K562 (cell line): ENCODE data around the gene SLC38A2. TPM values are rescaled to one million over a fixed set of nuclear protein-coding genes. Genes with fewer than 3 reads are reported as not detected.

Source experiments
- CREB1 ChIP-seq, 2 experiments: sonication (generic) in 1 of 2; formaldehyde crosslinking in 1 of 2; IDR thresholded peaks; 2 replicates each; pipeline versions ENCODE4 v1.6.1 to v1.8.0; 2012 to 2022; ENCODE audit warnings: inconsistent platforms in 1 of 2, mild to moderate bottlenecking in 1 of 2, missing genetic modification reagents in 1 of 2, moderate library complexity in 1 of 2
- FOXJ3 ChIP-seq: sonication (generic); formaldehyde crosslinking; IDR thresholded peaks from 2 replicates; pipeline ENCODE4 v1.4.0; 2020; ENCODE audit warnings: mild to moderate bottlenecking, missing genetic modification reagents
- JUND ChIP-seq, 2 experiments: IDR thresholded peaks; 2 replicates in 1 of 2; 3 replicates in 1 of 2; pipeline ENCODE4 v1.6.1; 2011; ENCODE audit warnings: borderline replicate concordance in 2 of 2, low read depth in 2 of 2, low read length in 2 of 2, improper control_type of control experiment in 1 of 2, missing biosample characterization in 1 of 2, missing genetic modification characterization in 1 of 2, missing genetic modification reagents in 1 of 2
- MCM7 ChIP-seq, 2 experiments: fragments of 450-650 bp; IDR thresholded peaks; 2 replicates each; pipeline ENCODE4 v1.6.1; 2016 to 2018
- PHB2 ChIP-seq: fragments of 450-650 bp; IDR thresholded peaks from 2 replicates; pipeline ENCODE4 v1.6.1; 2017; ENCODE audit warnings: low read depth
- PTRF ChIP-seq: fragments of 450-650 bp; IDR thresholded peaks from 2 replicates; pipeline ENCODE4 v1.6.1; 2016; ENCODE audit warnings: mild to moderate bottlenecking, missing genetic modification characterization, missing compliant biosample characterization
- RBFOX2 ChIP-seq: fragments of 200-400 bp; formaldehyde crosslinking; IDR thresholded peaks from 2 replicates; pipeline ENCODE4 v1.6.1; 2017; ENCODE audit warnings: low read depth, mild to moderate bottlenecking, low read length, moderate library complexity
- STAG1 ChIP-seq: sonication (generic); formaldehyde crosslinking; IDR thresholded peaks from 2 replicates; pipeline ENCODE4 v1.5.0; 2020; ENCODE audit warnings: missing genetic modification reagents, borderline replicate concordance
- TRIM24 ChIP-seq, 2 experiments: fragments of 450-650 bp; IDR thresholded peaks; 2 replicates each; pipeline ENCODE4 v1.6.1; 2016
- ZNF311 ChIP-seq: fragments of 250-450 bp; sonication (Bioruptor Pico); IDR thresholded peaks from 2 replicates; pipeline ENCODE4 v1.4.0; 2020; ENCODE audit warnings: mild to moderate bottlenecking, moderate library complexity
- ZNF785 ChIP-seq: fragments of 250-450 bp; sonication (Bioruptor Pico); IDR thresholded peaks from 2 replicates; pipeline ENCODE4 v1.4.0; 2020; ENCODE audit warnings: mild to moderate bottlenecking
- polyA plus RNA-seq, 8 experiments: library from polyadenylated mRNA; depleted of rRNA in 4 of 8; stranded (reverse) in 5 of 8; unstranded in 3 of 8; fragments of >200 nt; fragmentation: Nextera tagmentation in 2 of 8; fragmentation: Illumina TruSeq in 1 of 8; extraction: Ambion mirVana in 2 of 8; extraction: Trizol in 1 of 8; gene quantifications; 2 replicates each; pipeline versions ENCODE4 v1.2.1 to v1.2.3, GENCODE V29; 2011 to 2014; ENCODE audit warnings: inconsistent platforms in 1 of 8, missing spikeins in 1 of 8
- total RNA-seq, 7 experiments: library from RNA; depleted of rRNA in 6 of 7; stranded (reverse); fragments of >200 nt in 6 of 7; fragmentation: Illumina TruSeq in 2 of 7; extraction: Trizol in 2 of 7; gene quantifications; 2 replicates each; pipeline versions ENCODE4 v1.2.1 to v1.2.3, GENCODE V29; 2011 to 2021; ENCODE audit warnings: low replicate concordance in 1 of 7
- TF ChIP-seq, protein P1 (sequence below), 2 experiments: IDR thresholded peaks; 2 replicates each; pipeline ENCODE4 v1.6.1; 2011; ENCODE audit warnings: borderline replicate concordance in 1 of 2, control low read depth in 1 of 2, low read depth in 1 of 2, low read length in 1 of 2, mild to moderate bottlenecking in 1 of 2, mixed read lengths in 1 of 2, moderate library complexity in 1 of 2; ENCODE audit not compliant: insufficient read depth in 1 of 2, insufficient read length in 1 of 2, poor library complexity in 1 of 2, severe bottlenecking in 1 of 2; ENCODE audit errors: extremely low read depth in 1 of 2
- TF ChIP-seq, protein P2 (sequence below): fragments of 450-650 bp; formaldehyde crosslinking; IDR thresholded peaks from 2 replicates; pipeline ENCODE4 v1.4.0; 2020; ENCODE audit warnings: mild to moderate bottlenecking
- TF ChIP-seq, protein P3 (sequence below): fragments of 450-650 bp; IDR thresholded peaks from 2 replicates; pipeline ENCODE4 v1.6.1; 2016; ENCODE audit warnings: low read depth
- TF ChIP-seq, protein P4 (sequence below): fragments of 450-650 bp; formaldehyde crosslinking; IDR thresholded peaks from 2 replicates; pipeline ENCODE4 v1.4.0; 2020; ENCODE audit warnings: mild to moderate bottlenecking, moderate library complexity

The SLC38A2 gene
- total and polyA plus RNA-seq, 9 of the 15 experiments (the other 6 are each of a cell fraction or from before 2014, with no cell fraction given), result 98.7 to 292 (median 143) TPM

DNA sequence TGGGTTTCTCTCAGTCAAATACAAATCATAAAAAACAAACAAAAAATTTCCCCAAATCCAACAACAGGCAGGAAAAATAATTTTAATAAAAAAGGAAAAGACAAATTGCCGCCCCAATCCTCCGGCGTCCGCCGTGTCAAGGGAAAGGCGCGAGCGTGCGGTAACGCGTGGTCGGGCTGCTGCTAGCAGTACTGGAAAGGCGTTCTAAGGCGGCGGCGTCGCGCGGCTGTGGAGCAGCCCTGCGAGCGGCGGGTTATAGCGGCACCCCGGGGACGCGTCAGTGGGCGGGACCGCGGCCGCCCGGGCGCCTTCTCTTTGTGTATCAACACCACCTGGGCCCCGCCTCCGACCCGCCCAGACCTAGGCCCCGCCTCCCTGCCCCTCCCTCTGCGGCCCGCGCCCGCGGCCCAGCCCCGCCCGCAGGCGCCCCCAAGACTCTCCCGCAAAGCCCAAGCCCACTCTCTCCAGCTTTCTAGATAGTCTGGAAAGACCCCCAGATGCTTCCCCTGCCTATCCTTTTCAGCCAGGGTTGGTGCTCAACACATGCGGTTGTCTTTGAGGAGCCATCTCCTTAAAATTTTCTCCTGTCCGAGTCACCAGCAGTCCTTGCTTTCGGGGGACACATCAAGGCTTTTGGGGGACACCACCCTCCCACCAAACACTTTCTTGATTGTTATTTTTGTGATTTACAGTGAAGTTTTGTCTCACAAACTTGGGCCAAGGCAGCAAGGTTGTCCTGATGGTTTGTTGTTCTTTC is at the start of gene SLC38A2 (continued):
- TF ChIP-seq STAG1 (CRISPR knock-in tag) (no peak), RBFOX2 (peak; percentile 88), MCM7 (IDR thresholded peaks at IDR 0.05) (no peak), FOXJ3 (CRISPR knock-in tag) (peak; percentile 43; the same call in 1 of the 2 replicates), TRIM24 (IDR thresholded peaks at IDR 0.05) (no peak), PTRF (tag) (no peak), ZNF785 (no peak), CREB1 (IDR thresholded peaks at IDR 0.05) (peak; percentile 87), CREB1 (CRISPR knock-in tag; IDR thresholded peaks at IDR 0.05) (peak; percentile 65), JUND (IDR thresholded peaks at IDR 0.05; ENCODE audit: borderline replicate concordance, low read depth, low read length) (peak; percentile 44; the same call in 1 of the 2 replicates), JUND (tag; IDR thresholded peaks at IDR 0.05; ENCODE audit: borderline replicate concordance, low read depth, low read length) (no peak; the same call in 2 of the 3 replicates), PHB2 (no peak), ZNF311 (CRISPR knock-in tag) (no peak)
- TF ChIP-seq, protein P1, sequence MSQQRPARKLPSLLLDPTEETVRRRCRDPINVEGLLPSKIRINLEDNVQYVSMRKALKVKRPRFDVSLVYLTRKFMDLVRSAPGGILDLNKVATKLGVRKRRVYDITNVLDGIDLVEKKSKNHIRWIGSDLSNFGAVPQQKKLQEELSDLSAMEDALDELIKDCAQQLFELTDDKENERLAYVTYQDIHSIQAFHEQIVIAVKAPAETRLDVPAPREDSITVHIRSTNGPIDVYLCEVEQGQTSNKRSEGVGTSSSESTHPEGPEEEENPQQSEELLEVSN (IDR thresholded peaks at IDR 0.05; ENCODE audit: borderline replicate concordance in 1 of 2, extremely low read depth in 1 of 2, insufficient read depth in 1 of 2, insufficient read length in 1 of 2, low read depth in 1 of 2, low read length in 1 of 2, poor library complexity in 1 of 2, severe bottlenecking in 1 of 2), result peak; percentile 48 to 84
- TF ChIP-seq, protein P2, sequence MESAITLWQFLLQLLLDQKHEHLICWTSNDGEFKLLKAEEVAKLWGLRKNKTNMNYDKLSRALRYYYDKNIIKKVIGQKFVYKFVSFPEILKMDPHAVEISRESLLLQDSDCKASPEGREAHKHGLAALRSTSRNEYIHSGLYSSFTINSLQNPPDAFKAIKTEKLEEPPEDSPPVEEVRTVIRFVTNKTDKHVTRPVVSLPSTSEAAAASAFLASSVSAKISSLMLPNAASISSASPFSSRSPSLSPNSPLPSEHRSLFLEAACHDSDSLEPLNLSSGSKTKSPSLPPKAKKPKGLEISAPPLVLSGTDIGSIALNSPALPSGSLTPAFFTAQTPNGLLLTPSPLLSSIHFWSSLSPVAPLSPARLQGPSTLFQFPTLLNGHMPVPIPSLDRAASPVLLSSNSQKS (CRISPR knock-in tag), result no peak
- TF ChIP-seq, protein P3, sequence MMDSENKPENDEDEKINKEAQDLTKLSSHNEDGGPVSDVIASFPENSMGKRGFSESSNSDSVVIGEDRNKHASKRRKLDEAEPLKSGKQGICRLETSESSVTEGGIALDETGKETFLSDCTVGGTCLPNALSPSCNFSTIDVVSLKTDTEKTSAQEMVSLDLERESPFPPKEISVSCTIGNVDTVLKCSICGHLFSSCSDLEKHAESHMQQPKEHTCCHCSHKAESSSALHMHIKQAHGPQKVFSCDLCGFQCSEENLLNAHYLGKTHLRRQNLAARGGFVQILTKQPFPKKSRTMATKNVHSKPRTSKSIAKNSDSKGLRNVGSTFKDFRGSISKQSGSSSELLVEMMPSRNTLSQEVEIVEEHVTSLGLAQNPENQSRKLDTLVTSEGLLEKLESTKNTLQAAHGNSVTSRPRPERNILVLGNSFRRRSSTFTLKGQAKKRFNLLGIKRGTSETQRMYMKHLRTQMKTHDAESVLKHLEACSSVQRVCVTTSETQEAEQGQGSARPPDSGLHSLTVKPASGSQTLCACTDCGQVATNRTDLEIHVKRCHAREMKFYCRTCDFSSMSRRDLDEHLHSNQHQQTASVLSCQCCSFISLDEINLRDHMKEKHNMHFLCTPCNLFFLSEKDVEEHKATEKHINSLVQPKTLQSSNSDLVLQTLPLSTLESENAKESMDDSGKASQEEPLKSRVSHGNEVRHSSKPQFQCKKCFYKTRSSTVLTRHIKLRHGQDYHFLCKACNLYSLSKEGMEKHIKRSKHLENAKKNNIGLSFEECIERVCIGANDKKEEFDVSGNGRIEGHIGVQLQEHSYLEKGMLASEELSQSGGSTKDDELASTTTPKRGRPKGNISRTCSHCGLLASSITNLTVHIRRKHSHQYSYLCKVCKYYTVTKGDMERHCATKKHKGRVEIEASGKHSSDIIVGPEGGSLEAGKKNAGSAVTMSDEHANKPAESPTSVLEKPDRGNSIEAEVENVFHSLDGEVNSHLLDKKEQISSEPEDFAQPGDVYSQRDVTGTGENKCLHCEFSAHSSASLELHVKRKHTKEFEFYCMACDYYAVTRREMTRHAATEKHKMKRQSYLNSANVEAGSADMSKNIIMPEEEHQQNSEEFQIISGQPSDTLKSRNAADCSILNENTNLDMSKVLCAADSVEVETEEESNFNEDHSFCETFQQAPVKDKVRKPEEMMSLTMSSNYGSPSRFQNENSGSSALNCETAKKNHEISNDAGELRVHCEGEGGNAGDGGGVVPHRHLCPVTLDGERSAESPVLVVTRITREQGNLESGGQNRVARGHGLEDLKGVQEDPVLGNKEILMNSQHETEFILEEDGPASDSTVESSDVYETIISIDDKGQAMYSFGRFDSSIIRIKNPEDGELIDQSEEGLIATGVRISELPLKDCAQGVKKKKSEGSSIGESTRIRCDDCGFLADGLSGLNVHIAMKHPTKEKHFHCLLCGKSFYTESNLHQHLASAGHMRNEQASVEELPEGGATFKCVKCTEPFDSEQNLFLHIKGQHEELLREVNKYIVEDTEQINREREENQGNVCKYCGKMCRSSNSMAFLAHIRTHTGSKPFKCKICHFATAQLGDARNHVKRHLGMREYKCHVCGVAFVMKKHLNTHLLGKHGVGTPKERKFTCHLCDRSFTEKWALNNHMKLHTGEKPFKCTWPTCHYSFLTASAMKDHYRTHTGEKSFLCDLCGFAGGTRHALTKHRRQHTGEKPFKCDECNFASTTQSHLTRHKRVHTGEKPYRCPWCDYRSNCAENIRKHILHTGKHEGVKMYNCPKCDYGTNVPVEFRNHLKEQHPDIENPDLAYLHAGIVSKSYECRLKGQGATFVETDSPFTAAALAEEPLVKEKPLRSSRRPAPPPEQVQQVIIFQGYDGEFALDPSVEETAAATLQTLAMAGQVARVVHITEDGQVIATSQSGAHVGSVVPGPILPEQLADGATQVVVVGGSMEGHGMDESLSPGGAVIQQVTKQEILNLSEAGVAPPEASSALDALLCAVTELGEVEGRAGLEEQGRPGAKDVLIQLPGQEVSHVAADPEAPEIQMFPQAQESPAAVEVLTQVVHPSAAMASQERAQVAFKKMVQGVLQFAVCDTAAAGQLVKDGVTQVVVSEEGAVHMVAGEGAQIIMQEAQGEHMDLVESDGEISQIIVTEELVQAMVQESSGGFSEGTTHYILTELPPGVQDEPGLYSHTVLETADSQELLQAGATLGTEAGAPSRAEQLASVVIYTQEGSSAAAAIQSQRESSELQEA, result no peak
- TF ChIP-seq, protein P4, sequence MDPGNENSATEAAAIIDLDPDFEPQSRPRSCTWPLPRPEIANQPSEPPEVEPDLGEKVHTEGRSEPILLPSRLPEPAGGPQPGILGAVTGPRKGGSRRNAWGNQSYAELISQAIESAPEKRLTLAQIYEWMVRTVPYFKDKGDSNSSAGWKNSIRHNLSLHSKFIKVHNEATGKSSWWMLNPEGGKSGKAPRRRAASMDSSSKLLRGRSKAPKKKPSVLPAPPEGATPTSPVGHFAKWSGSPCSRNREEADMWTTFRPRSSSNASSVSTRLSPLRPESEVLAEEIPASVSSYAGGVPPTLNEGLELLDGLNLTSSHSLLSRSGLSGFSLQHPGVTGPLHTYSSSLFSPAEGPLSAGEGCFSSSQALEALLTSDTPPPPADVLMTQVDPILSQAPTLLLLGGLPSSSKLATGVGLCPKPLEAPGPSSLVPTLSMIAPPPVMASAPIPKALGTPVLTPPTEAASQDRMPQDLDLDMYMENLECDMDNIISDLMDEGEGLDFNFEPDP (CRISPR knock-in tag), result no peak
